Duodenal mucosa (tissue), 2 donors: ENCODE results near the gene PLCB1.

Source experiments
- H3K27ac ChIP-seq: one replicate; pipeline ENCODE4 v1.7.0; 2013; ENCODE audit warnings: low read depth, low read length
- H3K27me3 ChIP-seq, 2 donors: one replicate each; pipeline ENCODE4 v1.7.0; 2013; ENCODE audit warnings: low read length in 2 of 2, control low read depth in 1 of 2; ENCODE audit not compliant: insufficient read depth in 2 of 2, control insufficient read depth in 1 of 2
- H3K36me3 ChIP-seq, 2 donors: one replicate each; pipeline ENCODE4 v1.7.0; 2013; ENCODE audit warnings: low read length in 2 of 2, control low read depth in 1 of 2; ENCODE audit not compliant: insufficient read depth in 2 of 2, control insufficient read depth in 1 of 2
- H3K4me1 ChIP-seq, 2 donors: one replicate each; pipeline ENCODE4 v1.7.0; 2013; ENCODE audit warnings: low read length in 2 of 2, control low read depth in 1 of 2; ENCODE audit not compliant: insufficient read depth in 2 of 2, control insufficient read depth in 1 of 2
- H3K4me3 ChIP-seq, 2 donors: one replicate each; pipeline ENCODE4 v1.7.0; 2013; ENCODE audit warnings: low read length in 2 of 2, low read depth in 1 of 2
- H3K9ac ChIP-seq, 2 donors: one replicate each; pipeline ENCODE4 v1.7.0; 2013; ENCODE audit warnings: low read length in 2 of 2, low read depth in 1 of 2
- H3K9me3 ChIP-seq, 2 donors: one replicate each; pipeline ENCODE4 v1.7.0; 2013; ENCODE audit warnings: low read length in 2 of 2, control low read depth in 1 of 2; ENCODE audit not compliant: control insufficient read depth in 1 of 2

Gene PLCB1

DNA sequence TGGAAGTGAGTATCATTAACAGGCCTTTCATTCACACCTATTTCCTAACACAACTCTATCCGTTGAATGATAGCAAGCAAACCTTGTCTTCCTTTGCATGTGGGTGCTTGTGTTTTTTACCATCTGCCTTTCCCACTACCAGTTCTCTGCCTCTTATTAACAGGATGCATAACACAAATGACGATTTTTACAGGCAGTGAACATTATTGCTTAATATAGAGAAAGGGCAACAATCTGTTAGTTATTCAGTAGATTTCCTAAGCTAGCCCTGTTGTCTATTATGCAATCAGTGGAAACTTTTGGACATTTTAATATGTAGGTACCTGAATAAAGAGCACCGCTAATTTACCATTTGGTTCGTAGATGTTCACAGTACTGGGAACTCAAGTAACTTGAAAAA lies 588.0 kb downstream of the PLCB1 start:
- Histone ChIP-seq H3K4me3 (no peak overlapping the region), H3K27me3 (no peaks in the 10 kb centered on the region), H3K9ac (no peak overlapping the region), H3K9me3 (no peaks in the 10 kb centered on the region), H3K36me3 (no peaks in the 10 kb centered on the region), H3K27ac (no peak overlapping the region), H3K4me1 (no peaks in the 10 kb centered on the region)

DNA sequence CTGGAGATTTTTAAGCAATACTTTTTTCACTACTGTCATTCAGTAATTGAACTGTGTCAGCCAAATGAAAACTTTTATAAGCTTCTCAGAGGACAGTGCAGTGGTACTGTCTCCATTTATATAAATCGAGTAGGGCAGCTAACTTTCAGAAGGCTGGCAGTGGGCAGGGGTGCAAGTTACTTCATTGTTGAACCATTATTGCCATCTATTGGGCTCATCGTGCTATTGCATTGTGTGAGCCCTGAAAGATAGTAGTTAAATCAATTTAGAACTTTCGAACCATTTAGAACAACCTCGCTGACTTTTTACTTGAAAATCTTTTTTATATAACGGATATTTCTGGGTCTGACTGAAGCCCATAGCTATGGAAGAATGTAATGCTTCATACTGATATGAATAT lies 589.0 kb downstream of the PLCB1 start:
- H3K9ac ChIP-seq, result no peak overlapping the region
- no peaks in the 10 kb centered on the region for H3K36me3 ChIP-seq
- H3K27ac ChIP-seq, result no peak overlapping the region
- H3K9me3 ChIP-seq, result no peaks in the 10 kb centered on the region
- no peaks in the 10 kb centered on the region for H3K27me3 ChIP-seq
- H3K4me1 ChIP-seq, result no peaks in the 10 kb centered on the region
- no peak overlapping the region for H3K4me3 ChIP-seq

DNA sequence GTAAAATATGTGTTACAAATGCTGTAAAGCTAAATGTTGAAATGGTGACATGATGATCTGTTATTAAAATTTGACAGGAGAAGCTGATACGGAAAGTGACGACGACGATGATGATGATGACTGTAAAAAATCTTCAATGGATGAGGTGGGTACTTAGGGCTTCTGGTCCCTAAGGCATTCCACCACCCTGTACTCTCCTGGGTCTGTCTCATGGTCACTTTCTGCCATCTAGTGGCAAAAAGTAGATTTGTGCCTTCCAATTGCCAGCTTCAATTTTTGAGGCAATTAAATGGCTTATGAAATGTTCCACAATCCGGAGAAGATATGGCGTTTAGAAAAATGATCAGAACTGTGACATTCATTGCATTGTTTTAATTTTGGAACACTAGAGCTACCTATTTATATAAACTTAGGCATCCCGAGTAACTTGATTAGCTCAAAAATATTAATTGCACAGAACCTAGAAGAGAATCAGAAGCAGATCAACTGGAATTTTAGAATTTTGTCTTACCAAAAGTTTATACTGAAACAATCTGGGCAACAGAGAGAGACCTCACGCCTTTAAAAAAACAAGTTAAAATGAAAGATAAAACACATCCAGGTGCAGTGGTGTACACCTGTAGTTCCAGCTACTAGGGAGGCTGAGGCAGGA lies 590.3 kb downstream of the PLCB1 start:
- no peaks in the 10 kb centered on the region for H3K4me1 ChIP-seq
- H3K9me3 ChIP-seq, result no peaks in the 10 kb centered on the region
- no peak overlapping the region for H3K9ac ChIP-seq

DNA sequence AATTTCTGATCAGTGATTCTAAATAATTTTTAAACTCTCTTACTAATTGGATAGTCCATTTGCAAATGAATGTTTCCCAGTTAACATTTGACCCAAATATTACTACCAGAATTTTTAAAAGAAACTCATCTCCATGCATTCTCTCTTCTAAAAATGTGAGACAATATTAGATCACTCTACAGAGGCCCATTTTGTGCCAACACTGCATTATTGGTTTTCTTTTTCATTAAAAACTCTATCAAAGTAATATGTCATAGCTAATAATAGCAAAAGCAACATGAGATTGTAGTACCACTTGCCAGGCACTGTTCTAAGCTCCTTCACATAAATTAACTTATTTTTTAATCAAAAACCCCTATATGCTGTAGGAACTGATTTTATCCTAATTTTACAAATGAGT lies 591.2 kb downstream of the PLCB1 start:
- H3K36me3 ChIP-seq, result no peaks in the 10 kb centered on the region
- no peaks in the 10 kb centered on the region for H3K9me3 ChIP-seq
- H3K9ac ChIP-seq, result no peak overlapping the region
- H3K27me3 ChIP-seq, result no peaks in the 10 kb centered on the region
- no peak overlapping the region for H3K27ac ChIP-seq
- no peak overlapping the region for H3K4me3 ChIP-seq
- H3K4me1 ChIP-seq, result no peaks in the 10 kb centered on the region

More for the DNA sequence above, 590.3 kb downstream of the PLCB1 start:
- Histone ChIP-seq H3K27ac (no peak overlapping the region), H3K4me3 (no peak overlapping the region), H3K27me3 (no peaks in the 10 kb centered on the region), H3K36me3 (no peaks in the 10 kb centered on the region)

DNA sequence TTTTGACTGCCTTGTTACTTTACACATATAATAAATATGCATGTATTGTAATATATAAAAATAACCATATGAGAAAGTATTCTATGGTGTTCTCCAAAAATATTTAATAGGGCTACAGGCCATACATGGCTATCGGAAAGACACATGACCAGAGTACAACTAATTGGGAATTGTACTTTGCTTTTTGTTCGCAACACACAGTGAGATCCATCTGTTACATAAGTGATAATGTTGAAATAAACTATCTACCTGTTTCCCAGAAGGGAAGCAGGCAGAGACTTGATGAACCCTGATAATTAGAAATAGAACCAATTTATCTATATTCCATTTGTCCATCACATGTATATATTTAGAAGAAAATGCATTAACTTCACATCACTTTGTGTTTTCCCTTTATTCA lies 592.8 kb downstream of the PLCB1 start:
- Histone ChIP-seq H3K27ac (no peak overlapping the region), H3K27me3 (no peaks in the 10 kb centered on the region), H3K9me3 (no peaks in the 10 kb centered on the region), H3K9ac (no peak overlapping the region), H3K36me3 (no peaks in the 10 kb centered on the region), H3K4me3 (no peak overlapping the region), H3K4me1 (no peaks in the 10 kb centered on the region)

DNA sequence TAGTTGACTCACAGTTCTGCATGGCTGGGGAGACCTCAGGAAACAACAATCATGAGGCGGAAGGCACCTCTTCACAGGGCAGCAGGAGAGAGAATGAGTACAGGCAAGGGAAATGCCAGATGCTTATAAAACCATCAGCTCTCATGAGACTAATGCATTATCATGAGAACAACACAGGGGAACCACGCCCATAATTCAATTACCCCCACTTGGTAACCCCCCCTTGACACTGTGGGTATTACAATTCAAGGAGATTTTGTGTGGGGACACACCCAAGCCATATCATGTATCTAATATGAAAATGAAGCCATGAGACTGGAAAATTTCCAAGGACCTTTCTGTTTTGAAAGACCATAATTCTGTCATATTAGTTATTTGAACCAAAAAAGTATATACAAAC lies 594.4 kb downstream of the PLCB1 start:
- H3K27ac ChIP-seq, result no peak overlapping the region
- no peaks in the 10 kb centered on the region for H3K36me3 ChIP-seq
- H3K4me3 ChIP-seq, result no peak overlapping the region
- H3K4me1 ChIP-seq, result no peaks in the 10 kb centered on the region
- H3K9ac ChIP-seq, result no peak overlapping the region
- H3K27me3 ChIP-seq, result no peaks in the 10 kb centered on the region
- H3K9me3 ChIP-seq, result no peaks in the 10 kb centered on the region

DNA sequence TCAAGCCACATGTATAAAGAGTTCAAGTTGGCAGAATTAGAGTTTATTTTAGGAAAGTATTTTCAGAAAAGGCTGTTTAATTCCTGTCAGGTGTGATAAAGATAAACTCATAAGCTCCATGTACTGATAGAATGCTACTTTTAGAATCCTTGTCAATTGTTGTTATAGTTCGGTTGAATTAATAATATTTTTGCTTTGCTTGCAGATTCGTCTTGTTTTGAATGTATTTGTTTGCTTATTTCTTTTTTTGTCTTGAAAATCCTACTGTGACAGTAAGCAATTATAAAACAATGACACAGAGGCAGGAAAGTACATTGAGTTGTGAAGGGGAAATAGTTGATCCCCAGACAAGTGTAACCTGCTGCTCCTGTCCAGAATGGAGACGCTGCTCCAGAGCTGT lies 602.9 kb downstream of the PLCB1 start:
- no peaks in the 10 kb centered on the region for H3K36me3 ChIP-seq
- H3K9me3 ChIP-seq, result no peaks in the 10 kb centered on the region
- no peak overlapping the region for H3K9ac ChIP-seq
- H3K4me1 ChIP-seq, result no peaks in the 10 kb centered on the region
- no peaks in the 10 kb centered on the region for H3K27me3 ChIP-seq
- H3K4me3 ChIP-seq, result no peak overlapping the region
- H3K27ac ChIP-seq, result no peak overlapping the region

DNA sequence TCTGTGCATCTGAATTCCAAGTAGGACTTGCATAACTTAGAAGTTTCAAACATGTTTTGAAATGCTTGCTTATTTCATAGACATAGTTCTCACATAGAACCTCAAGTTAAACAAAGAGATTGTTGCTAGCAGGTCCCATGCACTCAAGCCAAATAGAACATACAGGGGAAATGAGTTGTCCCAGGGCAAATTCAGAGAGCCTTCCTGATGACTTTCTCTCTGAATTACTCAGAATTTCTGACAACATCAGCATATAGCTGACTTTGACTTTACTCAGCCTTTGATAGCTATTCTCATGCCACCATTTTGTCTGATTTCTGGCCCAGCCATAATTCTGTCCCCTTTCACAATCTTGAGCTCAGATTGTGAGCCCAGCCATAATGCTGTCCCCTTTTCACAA lies 603.6 kb downstream of the PLCB1 start:
- H3K4me1 ChIP-seq, result no peaks in the 10 kb centered on the region
- H3K9ac ChIP-seq, result no peak overlapping the region
- H3K27me3 ChIP-seq, result no peaks in the 10 kb centered on the region
- no peaks in the 10 kb centered on the region for H3K9me3 ChIP-seq
- no peak overlapping the region for H3K4me3 ChIP-seq
- H3K27ac ChIP-seq, result no peak overlapping the region
- no peaks in the 10 kb centered on the region for H3K36me3 ChIP-seq

DNA sequence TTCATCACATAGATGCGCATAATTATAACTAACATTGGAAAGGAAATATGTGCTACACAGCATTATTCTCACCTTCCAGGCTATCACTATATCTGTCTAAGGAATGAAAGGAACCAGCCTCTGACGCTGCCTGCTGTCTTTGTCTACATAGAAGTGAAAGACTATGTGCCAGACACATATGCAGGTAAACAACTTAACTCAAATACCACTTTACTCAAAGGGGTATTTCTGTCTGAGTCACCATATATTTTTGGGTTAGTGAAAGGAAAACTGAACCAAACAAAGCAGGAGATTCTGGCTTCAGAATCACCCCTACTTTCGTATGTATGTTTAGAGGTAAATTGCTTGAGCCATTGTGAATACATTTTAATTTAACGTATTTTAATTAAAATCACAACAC lies 608.2 kb downstream of the PLCB1 start:
- Histone ChIP-seq H3K4me1 (no peaks in the 10 kb centered on the region), H3K9me3 (no peaks in the 10 kb centered on the region), H3K27ac (no peak overlapping the region), H3K27me3 (no peaks in the 10 kb centered on the region), H3K4me3 (no peak overlapping the region), H3K36me3 (no peaks in the 10 kb centered on the region), H3K9ac (no peak overlapping the region)

DNA sequence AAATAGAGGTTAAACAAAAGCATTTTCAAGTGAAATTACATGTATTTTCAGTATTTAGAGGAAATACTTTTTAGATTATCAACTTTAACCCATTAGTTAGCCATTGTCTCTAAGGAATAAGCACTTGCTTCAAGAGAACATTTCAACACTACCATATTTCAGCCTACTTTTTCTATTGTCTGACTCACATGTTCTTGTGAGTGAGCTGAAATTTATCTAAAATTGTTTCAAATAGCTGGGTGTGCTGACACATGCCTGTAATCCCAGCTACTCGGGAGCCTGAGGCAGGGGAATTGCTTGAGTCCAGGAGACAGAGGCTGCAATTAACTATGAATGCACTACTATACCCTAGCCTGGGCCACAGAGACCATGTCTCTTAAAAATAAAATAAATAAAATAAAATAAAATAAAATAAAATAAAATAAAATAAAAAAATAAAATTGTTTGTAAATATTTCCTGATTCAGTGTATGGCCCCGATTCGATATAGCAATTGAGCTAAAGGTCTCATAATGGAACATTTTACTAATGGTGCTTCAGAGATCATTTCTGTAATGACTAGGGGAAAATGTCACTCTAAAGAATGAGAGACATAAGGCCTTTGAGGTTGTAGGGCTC lies 612.3 kb downstream of the PLCB1 start:
- Histone ChIP-seq H3K9me3 (no peaks in the 10 kb centered on the region), H3K4me3 (no peak overlapping the region), H3K27me3 (no peaks in the 10 kb centered on the region), H3K4me1 (no peaks in the 10 kb centered on the region), H3K9ac (no peak overlapping the region), H3K36me3 (no peaks in the 10 kb centered on the region), H3K27ac (no peak overlapping the region)
